Ascending aorta (tissue), 2 donors: ENCODE results near the gene PACSIN3. TPM values are rescaled to one million over a fixed set of nuclear protein-coding genes. Genes with fewer than 3 reads are reported as not detected.
"Not testable (repeated sequence)": the region's sequence is repeated elsewhere in the genome, so short reads cannot be mapped to it uniquely, and the experiment has no call there.

Experiments
- DNase-seq, 2 donors: peaks; one replicate each; pipeline ENCODE4 v3.0.0-alpha.2; 2019; ENCODE audit warnings: low spot score in 2 of 2
- H3K27ac ChIP-seq, 2 donors: fragments of 200-600 bp; sonication (generic); one replicate each; pipeline ENCODE4 v1.5.1; 2016 to 2017; ENCODE audit warnings: mild to moderate bottlenecking in 1 of 2
- H3K27me3 ChIP-seq: fragments of 200-600 bp; sonication (generic); one replicate; pipeline ENCODE4 v1.5.1; 2017
- H3K36me3 ChIP-seq, 2 donors: fragments of 200-600 bp; sonication (generic); one replicate each; pipeline ENCODE4 v1.5.1; 2016
- H3K4me1 ChIP-seq, 2 donors: fragments of 200-600 bp; sonication (generic); one replicate each; pipeline ENCODE4 v1.5.1; 2016 to 2017; ENCODE audit warnings: mild to moderate bottlenecking in 1 of 2
- H3K4me3 ChIP-seq, 2 donors: fragments of 200-600 bp; sonication (generic); one replicate each; pipeline ENCODE4 v1.5.1; 2016 to 2017; ENCODE audit warnings: mild to moderate bottlenecking in 1 of 2
- H3K9me3 ChIP-seq, 2 donors: fragments of 200-600 bp; sonication (generic); one replicate each; pipeline ENCODE4 v1.5.1; 2016
- intact Hi-C: fragments of 100-400 bp; cut with DNase I; formaldehyde crosslinking; loops from one replicate; pipeline ENCODE4 v1.15.1; 2023
- total RNA-seq: library from RNA; depleted of rRNA; stranded (reverse); fragments of >200 nt; gene quantifications from one replicate; pipeline ENCODE4 v1.1.0, GENCODE V29; 2016
- TF ChIP-seq, protein P1 (sequence below), 3 experiments: fragments of 200-600 bp in 2 of 3; fragments of 450-650 bp in 1 of 3; sonication (generic) in 2 of 3; IDR thresholded peaks; one replicate each; pipeline ENCODE4 v1.5.1; 2016 to 2019; ENCODE audit warnings: antibody characterized with exemption in 3 of 3, mild to moderate bottlenecking in 1 of 3, moderate library complexity in 1 of 3

Gene PACSIN3
- total RNA-seq, 1 donor from 2014 or later = 32.7 TPM

DNA sequence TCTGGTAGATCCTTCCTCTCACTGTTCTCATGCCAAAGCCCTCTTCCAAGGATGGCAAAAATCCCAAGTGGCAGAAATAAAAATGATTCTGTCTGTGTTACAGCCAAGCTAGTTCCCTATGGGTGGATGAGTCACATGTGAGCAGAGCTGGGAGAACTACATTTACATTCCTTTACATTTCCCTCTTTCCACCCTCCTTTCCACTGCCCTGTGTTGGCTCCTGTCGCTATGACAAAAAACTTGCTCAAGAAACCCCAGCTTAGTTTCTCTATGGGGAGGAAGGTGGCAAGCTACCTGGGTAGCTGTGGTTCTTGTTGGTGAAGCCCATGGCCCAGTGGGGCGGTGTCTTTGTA lies 18.4 kb upstream of the PACSIN3 start:
- Histone ChIP-seq H3K27me3 (no peaks in the 10 kb centered on the region), H3K9me3 (no peaks in the 10 kb centered on the region), H3K36me3 (no peaks in the 10 kb centered on the region), H3K4me1 (peaks cover 0 to 9% of the 10 kb centered on the region in 2 donors), H3K27ac (no peak overlapping the region), H3K4me3 (no peak overlapping the region)
- DNase-seq = no peak
- intact Hi-C loops = no loop called here
- TF ChIP-seq, protein P1, sequence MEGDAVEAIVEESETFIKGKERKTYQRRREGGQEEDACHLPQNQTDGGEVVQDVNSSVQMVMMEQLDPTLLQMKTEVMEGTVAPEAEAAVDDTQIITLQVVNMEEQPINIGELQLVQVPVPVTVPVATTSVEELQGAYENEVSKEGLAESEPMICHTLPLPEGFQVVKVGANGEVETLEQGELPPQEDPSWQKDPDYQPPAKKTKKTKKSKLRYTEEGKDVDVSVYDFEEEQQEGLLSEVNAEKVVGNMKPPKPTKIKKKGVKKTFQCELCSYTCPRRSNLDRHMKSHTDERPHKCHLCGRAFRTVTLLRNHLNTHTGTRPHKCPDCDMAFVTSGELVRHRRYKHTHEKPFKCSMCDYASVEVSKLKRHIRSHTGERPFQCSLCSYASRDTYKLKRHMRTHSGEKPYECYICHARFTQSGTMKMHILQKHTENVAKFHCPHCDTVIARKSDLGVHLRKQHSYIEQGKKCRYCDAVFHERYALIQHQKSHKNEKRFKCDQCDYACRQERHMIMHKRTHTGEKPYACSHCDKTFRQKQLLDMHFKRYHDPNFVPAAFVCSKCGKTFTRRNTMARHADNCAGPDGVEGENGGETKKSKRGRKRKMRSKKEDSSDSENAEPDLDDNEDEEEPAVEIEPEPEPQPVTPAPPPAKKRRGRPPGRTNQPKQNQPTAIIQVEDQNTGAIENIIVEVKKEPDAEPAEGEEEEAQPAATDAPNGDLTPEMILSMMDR (IDR thresholded peaks at IDR 0.05) = no peak

DNA sequence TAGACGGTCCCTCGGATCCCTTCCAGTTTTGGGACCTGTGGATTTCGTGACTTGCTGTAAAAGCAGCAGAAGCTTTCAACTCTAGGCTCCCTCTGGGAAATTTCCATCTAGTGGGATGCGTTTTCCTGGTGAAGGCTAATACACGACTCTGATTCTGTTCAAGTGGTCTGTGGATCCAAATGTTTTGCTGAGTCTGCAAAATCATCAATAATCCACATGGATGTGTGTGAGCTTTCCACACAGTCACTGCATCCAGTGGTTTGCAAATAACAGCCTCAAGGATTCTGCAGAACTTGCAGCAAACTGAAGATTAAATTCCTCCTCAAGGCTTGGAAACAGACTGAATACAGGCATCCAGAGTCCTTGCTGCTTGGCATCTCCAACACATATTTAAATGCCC lies 16.3 kb upstream of the PACSIN3 start:
- Histone ChIP-seq H3K27ac (no peak overlapping the region), H3K9me3 (no peaks in the 10 kb centered on the region), H3K4me3 (no peak overlapping the region), H3K27me3 (no peaks in the 10 kb centered on the region), H3K4me1 (peaks cover 0 to 9% of the 10 kb centered on the region in 2 donors), H3K36me3 (no peaks in the 10 kb centered on the region)
- no peak for DNase-seq
- TF ChIP-seq, protein P1 (IDR thresholded peaks at IDR 0.05) = no peak
- intact Hi-C loops = no loop called here

DNA sequence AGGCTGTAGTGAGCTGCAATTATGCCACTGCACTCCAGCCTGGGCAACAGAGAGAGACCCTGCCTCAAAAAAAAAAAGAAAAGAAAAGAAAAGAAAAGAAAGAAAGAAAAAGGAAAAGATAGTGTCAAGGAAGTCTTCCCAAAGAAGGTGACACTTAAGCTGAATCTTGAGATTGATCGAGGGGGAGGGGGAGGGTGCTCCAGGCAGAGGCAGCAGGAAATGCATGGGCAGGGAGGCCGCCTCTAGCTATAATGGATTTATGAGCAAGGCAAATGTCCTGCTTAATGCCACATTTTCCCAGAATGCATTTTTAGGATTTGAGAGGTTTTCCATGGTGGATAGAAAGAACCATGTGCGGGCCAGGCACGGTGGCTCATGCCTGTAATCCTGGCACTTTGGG lies 14.8 kb upstream of the PACSIN3 start:
- no peaks in the 10 kb centered on the region for H3K9me3 ChIP-seq
- H3K27me3 ChIP-seq = no peaks in the 10 kb centered on the region
- no peaks in the 10 kb centered on the region for H3K36me3 ChIP-seq
- intact Hi-C loops = no loop called here
- no peak overlapping the region for H3K4me3 ChIP-seq
- peaks cover 0 to 9% of the 10 kb centered on the region in 2 donors for H3K4me1 ChIP-seq
- no peak for DNase-seq
- TF ChIP-seq, protein P1 (IDR thresholded peaks at IDR 0.05) = no peak
- H3K27ac ChIP-seq = no peak overlapping the region

DNA sequence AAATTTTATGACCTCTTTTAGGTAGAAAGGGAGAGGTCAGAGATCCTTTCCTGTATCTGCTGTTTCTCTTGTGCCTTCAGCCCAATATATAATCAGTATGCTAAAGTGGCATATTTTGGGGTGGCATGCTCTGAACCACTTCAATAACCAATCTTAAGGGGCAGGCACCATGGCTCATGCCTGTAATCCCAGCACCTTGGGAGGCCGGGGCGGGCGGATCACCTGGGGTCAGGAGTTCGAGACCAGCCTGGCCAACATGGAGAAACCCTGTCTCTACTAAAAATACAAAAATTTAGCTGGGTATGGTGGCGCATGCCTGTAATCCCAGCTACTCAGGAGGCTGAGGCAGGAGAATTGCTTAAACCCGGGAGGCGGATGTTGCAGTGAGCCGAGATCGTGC lies 11.9 kb upstream of the PACSIN3 start:
- DNase-seq, H3K9me3 ChIP-seq, H3K27ac ChIP-seq, H3K27me3 ChIP-seq, H3K4me3 ChIP-seq, intact Hi-C loops, H3K4me1 ChIP-seq, H3K36me3 ChIP-seq: not testable (repeated sequence)

DNA sequence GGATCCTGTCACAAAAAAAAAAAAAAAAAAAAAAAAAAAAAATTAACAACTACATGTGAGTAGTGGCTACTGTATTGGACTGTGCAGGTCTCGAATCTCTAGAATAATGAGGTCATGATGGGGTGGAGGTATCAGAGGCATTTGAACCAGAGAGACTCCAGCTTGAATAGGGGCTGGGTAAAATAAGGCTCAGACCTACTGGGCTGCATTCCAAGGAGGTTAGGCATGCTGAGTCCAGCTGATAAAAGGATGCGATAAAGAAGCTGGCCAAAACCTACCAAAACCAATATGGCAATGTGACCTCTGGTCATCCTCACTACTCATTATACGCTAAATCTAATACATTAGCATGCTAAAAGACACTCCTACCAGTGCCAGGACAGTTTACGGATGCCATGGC lies 5.9 kb upstream of the PACSIN3 start:
- Histone ChIP-seq H3K4me1 (peaks cover 4 to 19% of the 10 kb centered on the region in 2 donors), H3K27ac (no peak overlapping the region), H3K4me3 (no peak overlapping the region), H3K36me3 (no peaks in the 10 kb centered on the region), H3K27me3 (no peaks in the 10 kb centered on the region), H3K9me3 (no peaks in the 10 kb centered on the region)
- TF ChIP-seq, protein P1 (IDR thresholded peaks at IDR 0.05) = no peak
- DNase-seq = no peak
- intact Hi-C loops = no loop called here

DNA sequence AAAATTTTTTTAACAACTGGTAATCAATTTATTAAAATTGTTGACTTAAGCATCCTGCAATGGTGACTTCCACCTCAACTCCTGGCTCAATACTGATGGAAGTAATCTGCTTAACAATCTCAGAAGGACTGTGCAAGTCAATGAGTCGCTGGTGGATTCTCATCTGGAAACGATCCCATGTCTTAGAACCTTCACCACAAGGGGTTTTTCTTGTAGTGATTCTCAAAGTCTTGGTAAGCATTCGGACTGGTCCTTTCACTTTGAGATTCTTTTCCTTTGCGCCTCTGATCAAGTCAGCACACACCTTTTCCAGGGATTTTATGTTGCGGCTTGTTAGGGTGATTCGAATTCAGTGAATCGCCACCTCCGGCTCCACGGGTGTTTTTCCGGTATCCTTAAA lies 4.9 kb upstream of the PACSIN3 start:
- peaks cover 4 to 21% of the 10 kb centered on the region in 2 donors for H3K4me1 ChIP-seq
- H3K36me3 ChIP-seq, intact Hi-C loops, H3K27ac ChIP-seq, DNase-seq, H3K9me3 ChIP-seq, H3K4me3 ChIP-seq, H3K27me3 ChIP-seq: not testable (repeated sequence)
